ENCODE data around the gene ARMC7.

- TF ChIP-seq, protein P1, sequence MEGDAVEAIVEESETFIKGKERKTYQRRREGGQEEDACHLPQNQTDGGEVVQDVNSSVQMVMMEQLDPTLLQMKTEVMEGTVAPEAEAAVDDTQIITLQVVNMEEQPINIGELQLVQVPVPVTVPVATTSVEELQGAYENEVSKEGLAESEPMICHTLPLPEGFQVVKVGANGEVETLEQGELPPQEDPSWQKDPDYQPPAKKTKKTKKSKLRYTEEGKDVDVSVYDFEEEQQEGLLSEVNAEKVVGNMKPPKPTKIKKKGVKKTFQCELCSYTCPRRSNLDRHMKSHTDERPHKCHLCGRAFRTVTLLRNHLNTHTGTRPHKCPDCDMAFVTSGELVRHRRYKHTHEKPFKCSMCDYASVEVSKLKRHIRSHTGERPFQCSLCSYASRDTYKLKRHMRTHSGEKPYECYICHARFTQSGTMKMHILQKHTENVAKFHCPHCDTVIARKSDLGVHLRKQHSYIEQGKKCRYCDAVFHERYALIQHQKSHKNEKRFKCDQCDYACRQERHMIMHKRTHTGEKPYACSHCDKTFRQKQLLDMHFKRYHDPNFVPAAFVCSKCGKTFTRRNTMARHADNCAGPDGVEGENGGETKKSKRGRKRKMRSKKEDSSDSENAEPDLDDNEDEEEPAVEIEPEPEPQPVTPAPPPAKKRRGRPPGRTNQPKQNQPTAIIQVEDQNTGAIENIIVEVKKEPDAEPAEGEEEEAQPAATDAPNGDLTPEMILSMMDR (IDR thresholded peaks at IDR 0.05), result no peak
- TF ChIP-seq POLR2A (IDR thresholded peaks at IDR 0.05), result no peak
Measured at GRCh38 chr17:75074532-75074931, 35.2 kb upstream of the ARMC7 start.

All from testis (tissue), 2 donors.